GM12878 (cell line): ENCODE results near the gene HEPACAM2. TPM values are rescaled to one million over a fixed set of nuclear protein-coding genes. Genes with fewer than 3 reads are reported as not detected.

ENCODE experiments used
- ATAC-seq: fragments of 200-7000 bp; cut with Tn5 transposase; 3 replicates; pipeline ENCODE4 v1.9.1; 2020; ENCODE audit warnings: mild to moderate bottlenecking, moderate library complexity
- BruUV-seq: library from RNA; stranded (reverse); fragments of 400-500 nt; replicated peaks from 2 replicates; lab custom pipeline; 2021; lab: Mats Ljungman, UMichigan
- CTCF ChIA-PET: fragments of 300-600 bp; sonication (Branson Sonifier 250); formaldehyde crosslinking; extraction: SDS; loops from one replicate; lab custom pipeline; 2021; ENCODE audit warnings: inconsistent platforms; lab: Yijun Ruan, JAX
- POLR2A ChIA-PET: fragments of 350-600 bp; formaldehyde crosslinking; extraction: SDS; loops from one replicate; lab custom pipeline; 2021; ENCODE audit warnings: inconsistent platforms; lab: Charles Lee
- RAD21 ChIA-PET: fragments of 300-600 bp; sonication (Branson Sonifier 250); formaldehyde crosslinking; loops from one replicate; lab custom pipeline; 2023; ENCODE audit warnings: antibody characterized with exemption; ENCODE audit not compliant: unreplicated experiment; lab: Charles Lee
- SMC1A ChIA-PET: fragments of 300-600 bp; sonication (Branson Sonifier 250); formaldehyde crosslinking; loops from one replicate; lab custom pipeline; 2023; ENCODE audit not compliant: unreplicated experiment, uncharacterized antibody; lab: Charles Lee
- DNase-seq: peaks from one replicate; pipeline ENCODE4 v3.0.0-alpha.2; 2011; ENCODE audit warnings: low read depth, low spot score
- FAIRE-seq: peaks from 3 replicates; lab custom pipeline; 2011; peaks lifted over from hg19 to GRCh38; lab: Jason Lieb, UNC
- H2AFZ ChIP-seq: 2 replicates; pipeline ENCODE4 v1.6.0; 2011; ENCODE audit warnings: low read depth, low read length, control low read depth; ENCODE audit not compliant: control insufficient read depth
- H3K27ac ChIP-seq: 2 replicates; pipeline ENCODE4 v1.5.1; 2011; ENCODE audit warnings: control low read depth; ENCODE audit not compliant: control insufficient read depth, insufficient read depth
- H3K27me3 ChIP-seq, 2 experiments: replicated peaks in 1 of 2; 2 replicates each; pipeline versions ENCODE4 v1.6.0 to v1.6.1; 2011; ENCODE audit warnings: low read length in 1 of 2; ENCODE audit not compliant: control insufficient read depth in 2 of 2, insufficient read depth in 2 of 2
- H3K36me3 ChIP-seq, 2 experiments: 2 replicates each; pipeline ENCODE4 v1.5.1; 2011; ENCODE audit warnings: low read length in 1 of 2; ENCODE audit not compliant: control insufficient read depth in 2 of 2, insufficient read depth in 2 of 2
- H3K4me1 ChIP-seq: 2 replicates; pipeline ENCODE4 v1.6.1; 2011; ENCODE audit warnings: mild to moderate bottlenecking, low read length, moderate library complexity, mixed read lengths; ENCODE audit not compliant: control insufficient read depth, insufficient read depth
- H3K4me2 ChIP-seq: 2 replicates; pipeline ENCODE4 v1.6.0; 2011; ENCODE audit warnings: control low read depth; ENCODE audit not compliant: control insufficient read depth, insufficient read depth
- H3K4me3 ChIP-seq: fragments of 200-600 bp; sonication (generic); 2 replicates; pipeline ENCODE4 v1.5.1; 2016
- H3K79me2 ChIP-seq: 2 replicates; pipeline ENCODE4 v1.6.0; 2011; ENCODE audit warnings: low read length; ENCODE audit not compliant: control insufficient read depth, insufficient read depth
- H3K9ac ChIP-seq: 2 replicates; pipeline ENCODE4 v1.8.0; 2011; ENCODE audit warnings: low read length, control low read depth, mixed read lengths; ENCODE audit not compliant: control insufficient read depth, insufficient read depth
- H3K9me3 ChIP-seq: replicated peaks from 3 replicates; pipeline ENCODE4 v1.5.1; 2011; ENCODE audit warnings: mild to moderate bottlenecking, low read length; ENCODE audit not compliant: control insufficient read depth, insufficient read depth
- H4K20me1 ChIP-seq: 2 replicates; pipeline ENCODE4 v1.6.0; 2011; ENCODE audit not compliant: control insufficient read depth, insufficient read depth
- CEBPB ChIP-seq, 2 experiments: fragments of 150-350 bp in 1 of 2; IDR thresholded peaks; 2 replicates each; pipeline ENCODE4 v1.6.1; 2012 to 2014; ENCODE audit warnings: low read depth in 2 of 2, low read length in 2 of 2, borderline replicate concordance in 1 of 2, inconsistent platforms in 1 of 2
- CHD2 ChIP-seq: IDR thresholded peaks from 2 replicates; pipeline ENCODE4 v1.6.1; 2011; ENCODE audit warnings: low read depth, low read length, improper control_type of control experiment, borderline replicate concordance
- HCFC1 ChIP-seq: fragments of 150-350 bp; IDR thresholded peaks from 2 replicates; pipeline ENCODE4 v1.6.1; 2014; ENCODE audit warnings: low read length
- KAT2A ChIP-seq: conservative IDR thresholded peaks from 2 replicates; pipeline ENCODE4 v1.6.1; 2011; ENCODE audit warnings: low read depth, low read length; ENCODE audit not compliant: control insufficient read depth
- NFIC ChIP-seq: IDR thresholded peaks from 2 replicates; pipeline ENCODE4 v1.6.1; 2012; ENCODE audit warnings: low read depth, mild to moderate bottlenecking, inconsistent platforms, low read length, moderate library complexity
- NFYA ChIP-seq: IDR thresholded peaks from 2 replicates; pipeline ENCODE4 v1.6.1; 2011; ENCODE audit warnings: low read depth, mild to moderate bottlenecking, low read length, improper control_type of control experiment, borderline replicate concordance
- PML ChIP-seq: IDR thresholded peaks from 2 replicates; pipeline ENCODE4 v1.6.1; 2012; ENCODE audit warnings: low read length, inconsistent platforms
- POLR2AphosphoS5 ChIP-seq: IDR thresholded peaks from 2 replicates; pipeline ENCODE4 v1.6.1; 2011; ENCODE audit warnings: mild to moderate bottlenecking, low read length, inconsistent platforms
- RAD21 ChIP-seq: IDR thresholded peaks from 2 replicates; pipeline ENCODE4 v1.6.1; 2011; ENCODE audit warnings: mild to moderate bottlenecking, low read depth, low read length, moderate library complexity; ENCODE audit not compliant: insufficient read depth
- RB1 ChIP-seq: fragments of 450-650 bp; formaldehyde crosslinking; IDR thresholded peaks from 2 replicates; pipeline ENCODE4 v1.6.1; 2017; ENCODE audit warnings: mild to moderate bottlenecking, borderline replicate concordance
- REST ChIP-seq: IDR thresholded peaks from 2 replicates; pipeline ENCODE4 v1.6.1; 2012; ENCODE audit warnings: mild to moderate bottlenecking, low read depth, low read length
- SP1 ChIP-seq: IDR thresholded peaks from one replicate; pipeline ENCODE4 v1.6.1; 2011; ENCODE audit warnings: low read depth, low read length
- SREBF2 ChIP-seq: IDR thresholded peaks from 2 replicates; pipeline ENCODE4 v1.6.1; 2012; ENCODE audit warnings: mild to moderate bottlenecking, low read length
- SRF ChIP-seq, 2 experiments: IDR thresholded peaks; 2 replicates each; pipeline ENCODE4 v1.6.1; 2011; ENCODE audit warnings: low read depth in 2 of 2, low read length in 2 of 2, mild to moderate bottlenecking in 1 of 2, moderate library complexity in 1 of 2
- TCF12 ChIP-seq: IDR thresholded peaks from 2 replicates; pipeline ENCODE4 v1.6.1; 2011; ENCODE audit warnings: low read depth, mild to moderate bottlenecking, low read length
- WGBS: methylation state at CpG from one replicate; pipeline ENCODE4 v1.1.6; 2016; ENCODE audit warnings: low lambda C conversion rate; ENCODE audit not compliant: insufficient replicate concordance, insufficient coverage; ENCODE audit errors: missing lambda C conversion rate; 5-methylcytosine and 5-hydroxymethylcytosine counted together
- in situ Hi-C: fragments of 300-500 bp; cut with MboI; formaldehyde crosslinking; loops from 9 replicates; pipeline ENCODE4 v1.14.3; 2018; ENCODE audit warnings: mixed read lengths
- intact Hi-C: fragments of 100-400 bp; cut with micrococcal nuclease; formaldehyde crosslinking; loops from one replicate; pipeline ENCODE4 v1.14.2; 2022; ENCODE audit not compliant: unreplicated experiment
- polyA plus RNA-seq, 11 experiments: library from polyadenylated mRNA; depleted of rRNA in 4 of 11; unstranded in 6 of 11; stranded (reverse) in 5 of 11; fragments of >200 nt; fragmentation: Nextera tagmentation in 4 of 11; fragmentation: Illumina TruSeq in 1 of 11; extraction: Ambion mirVana in 4 of 11; extraction: Trizol in 1 of 11; gene quantifications; 1 replicate in 1 of 11; 2 replicates in 10 of 11; pipeline versions ENCODE4 v1.2.1 to v1.2.3, GENCODE V29; 2011 to 2016; ENCODE audit warnings: inconsistent platforms in 2 of 11, missing spikeins in 2 of 11, low read depth in 1 of 11
- total RNA-seq, 4 experiments: library from RNA; depleted of rRNA in 3 of 4; stranded (reverse); fragments of >200 nt in 3 of 4; fragmentation: Illumina TruSeq in 1 of 4; extraction: Trizol in 1 of 4; gene quantifications; 2 replicates each; pipeline versions ENCODE4 v1.2.1 to v1.2.3, GENCODE V29; 2013 to 2021

HEPACAM2 gene
- total and polyA plus RNA-seq, 10 of the 15 experiments (the other 5 are each of a cell fraction or from before 2014, with no cell fraction given) = 0.04 to 0.58 TPM; not detected in 8

- no peaks in the 10 kb centered on the region for H3K27me3 ChIP-seq
- H3K4me2 ChIP-seq = no peak overlapping the region
- RAD21 ChIA-PET = interaction anchor here (1.0 kb wide), 1 partner anchor 32 kb away, joined by 3 read pairs; the partner anchor contains the start of gene SAMD9
- DNase-seq = no peak
- TF ChIP-seq SRF (IDR thresholded peaks at IDR 0.05; ENCODE audit: low read depth in 2 of 2, low read length in 2 of 2) = no peak
- no peak for TF ChIP-seq NFIC
- no peak for TF ChIP-seq RB1
- no peak for TF ChIP-seq REST
- no peak for TF ChIP-seq CEBPB (IDR thresholded peaks at IDR 0.05; ENCODE audit: borderline replicate concordance in 1 of 2, low read depth in 2 of 2, low read length in 2 of 2)
- no peak for TF ChIP-seq KAT2A
- no peak for TF ChIP-seq RAD21
- no peak for TF ChIP-seq POLR2AphosphoS5
- no peak for TF ChIP-seq NFYA
- TF ChIP-seq PML = no peak
- TF ChIP-seq HCFC1 = no peak
- no peak for TF ChIP-seq CHD2
- TF ChIP-seq TCF12 = no peak
- no peak for TF ChIP-seq SREBF2
- TF ChIP-seq SP1 = no peak
- BruUV-seq = no TSS peak
- POLR2A ChIA-PET = no interaction called here
- SMC1A ChIA-PET = interaction anchor here (1.4 to 5.0 kb wide), 3 partner anchors 8 to 50 kb away, joined by 6 to 18 read pairs (median 7); no protein-coding TSS in a partner anchor
- no peak for ATAC-seq
- WGBS = 100% methylated on average over 1 of the region's 1 CpG
- intact Hi-C loops (no loop called here), in situ Hi-C loops (no loop called here)
- CTCF ChIA-PET = interaction anchor here (0.5 to 1.3 kb wide), 4 partner anchors 10 to 971 kb away, joined by 3 to 4 read pairs (median 3); no protein-coding TSS in a partner anchor
- H3K4me1 ChIP-seq = peaks cover 10% of the 10 kb centered on the region; the same call in 1 of the 2 replicates
- no peak overlapping the region for H3K9ac ChIP-seq
- H3K27ac ChIP-seq = no peak overlapping the region
- peaks cover 28% of the 10 kb centered on the region for H3K79me2 ChIP-seq
- H3K9me3 ChIP-seq = no peaks in the 10 kb centered on the region
- H3K4me3 ChIP-seq = no peak overlapping the region
- no peak for FAIRE-seq
- peaks cover 0 to 6% of the 10 kb centered on the region in 2 experiments; a peak in 1 of 4 replicates for H3K36me3 ChIP-seq
- H2AFZ ChIP-seq = no peak overlapping the region
- H4K20me1 ChIP-seq = no peaks in the 10 kb centered on the region
These were observed 76.0 kb downstream of the HEPACAM2 start for GRCh38 chr7:93150200-93150835.
